K562 (cell line): ENCODE results near the gene RCL1. TPM values are rescaled to one million over a fixed set of nuclear protein-coding genes. Genes with fewer than 3 reads are reported as not detected.

Experiments
- ATAC-seq: fragments of 200-7000 bp; cut with Tn5 transposase; 3 replicates; pipeline ENCODE4 v1.9.1; 2020; ENCODE audit warnings: moderate library complexity
- BruUV-seq: library from RNA; stranded (reverse); fragments of 400-500 nt; replicated peaks from 2 replicates; lab custom pipeline; 2021; lab: Mats Ljungman, UMichigan
- CTCF ChIA-PET: fragments of 300-600 bp; formaldehyde crosslinking; extraction: SDS; loops from one replicate; lab custom pipeline; 2021; ENCODE audit warnings: low intra/inter-chr PET ratio; lab: Yijun Ruan, JAX
- POLR2A ChIA-PET: fragments of 300-600, 350-650 bp; sonication (Branson Sonifier 250); formaldehyde crosslinking; extraction: SDS; loops from one replicate; lab custom pipeline; 2021; ENCODE audit warnings: antibody characterized with exemption, inconsistent platforms; lab: Yijun Ruan, JAX
- DNase-seq, 4 experiments: peaks; one replicate each; pipeline versions ENCODE4 v3.0.0 to v3.0.0-alpha.2; 2011 to 2018; ENCODE audit warnings: low spot score in 3 of 4, mixed read lengths in 3 of 4; ENCODE audit errors: extremely low read depth in 1 of 4
- FAIRE-seq: peaks from 2 replicates; lab custom pipeline; 2011; peaks lifted over from hg19 to GRCh38; lab: Jason Lieb, UNC
- H2AFZ ChIP-seq: 2 replicates; pipeline ENCODE4 v1.6.0; 2011; ENCODE audit warnings: low read depth, low read length, control low read depth, inconsistent platforms
- H3K27ac ChIP-seq: fragments of 200-600 bp; 3 replicates; pipeline ENCODE4 v1.8.0; 2011; ENCODE audit warnings: low read depth, mild to moderate bottlenecking, control low read depth, inconsistent platforms, low read length, moderate library complexity, mixed read lengths; ENCODE audit errors: extremely low read depth
- H3K27me3 ChIP-seq, 2 experiments: fragments of 300-600 bp in 1 of 2; 2 replicates in 1 of 2; 3 replicates in 1 of 2; pipeline versions ENCODE4 v1.6.0 to v1.8.0; 2011; ENCODE audit warnings: inconsistent platforms in 2 of 2, low read length in 2 of 2, mild to moderate bottlenecking in 1 of 2, mixed read lengths in 1 of 2, moderate library complexity in 1 of 2; ENCODE audit not compliant: control insufficient read depth in 2 of 2, insufficient read depth in 2 of 2
- H3K36me3 ChIP-seq: fragments of 300-600 bp; 3 replicates; pipeline ENCODE4 v1.8.0; 2011; ENCODE audit warnings: mild to moderate bottlenecking, low read length, inconsistent platforms; ENCODE audit not compliant: control insufficient read depth, insufficient read depth
- H3K4me1 ChIP-seq, 2 experiments: fragments of 200-600 bp in 1 of 2; replicated peaks in 1 of 2; 2 replicates in 1 of 2; 3 replicates in 1 of 2; pipeline versions ENCODE4 v1.5.1 to v1.8.0; 2011; ENCODE audit warnings: inconsistent platforms in 2 of 2, low read length in 2 of 2, mild to moderate bottlenecking in 1 of 2, mixed read lengths in 1 of 2, moderate library complexity in 1 of 2; ENCODE audit not compliant: control insufficient read depth in 2 of 2, insufficient read depth in 2 of 2
- H3K4me2 ChIP-seq: 2 replicates; pipeline ENCODE4 v1.6.1; 2011; ENCODE audit warnings: low read length, control low read depth, inconsistent platforms, mixed read lengths; ENCODE audit not compliant: insufficient read depth
- H3K4me3 ChIP-seq: fragments of 200-600 bp; sonication (generic), shearing (Covaris generic); 2 replicates; pipeline ENCODE4 v1.5.1; 2016; ENCODE audit warnings: control low read depth, inconsistent platforms
- H3K79me2 ChIP-seq: fragments of 200-600 bp; 3 replicates; pipeline ENCODE4 v1.8.0; 2011; ENCODE audit warnings: low read length, inconsistent platforms; ENCODE audit not compliant: control insufficient read depth, insufficient read depth
- H3K9ac ChIP-seq, 2 experiments: 2 replicates each; pipeline versions ENCODE4 v1.6.0 to v1.6.1; 2011; ENCODE audit warnings: low read depth in 2 of 2, low read length in 2 of 2, control low read depth in 1 of 2, inconsistent platforms in 1 of 2, mild to moderate bottlenecking in 1 of 2, mixed read lengths in 1 of 2; ENCODE audit not compliant: insufficient read depth in 1 of 2
- H3K9me1 ChIP-seq: one replicate; pipeline ENCODE4 v1.6.0; 2011; ENCODE audit warnings: inconsistent platforms, mild to moderate bottlenecking, low read length, moderate library complexity; ENCODE audit not compliant: control insufficient read depth, insufficient read depth
- H3K9me3 ChIP-seq: replicated peaks from 2 replicates; pipeline ENCODE4 v1.5.1; 2011; ENCODE audit warnings: low read depth, low read length, inconsistent platforms; ENCODE audit not compliant: control insufficient read depth, insufficient read depth
- H4K20me1 ChIP-seq: replicated peaks from 2 replicates; pipeline ENCODE4 v1.6.1; 2011; ENCODE audit warnings: low read length, inconsistent platforms, mixed read lengths; ENCODE audit not compliant: control insufficient read depth, insufficient read depth
- PHF20 ChIP-seq: fragments of 450-650 bp; IDR thresholded peaks from 2 replicates; pipeline ENCODE4 v1.6.1; 2018; ENCODE audit not compliant: partially characterized antibody
- PHF8 ChIP-seq: fragments of 200-600 bp; sonication (generic); IDR thresholded peaks from 2 replicates; pipeline ENCODE4 v1.6.1; 2012; ENCODE audit warnings: mixed run types, mild to moderate bottlenecking, inconsistent platforms, low read length, moderate library complexity, borderline replicate concordance
- RFX1 ChIP-seq: fragments of 450-650 bp; IDR thresholded peaks from 2 replicates; pipeline ENCODE4 v1.6.1; 2016; ENCODE audit warnings: mild to moderate bottlenecking, moderate library complexity
- SRF ChIP-seq, 2 experiments: fragments of 250-450, 450-650 bp in 1 of 2; sonication (Bioruptor Pico) in 1 of 2; sonication (generic) in 1 of 2; formaldehyde crosslinking; IDR thresholded peaks; 2 replicates each; pipeline versions ENCODE4 v1.5.0 to v1.5.1; 2020 to 2022; ENCODE audit warnings: mild to moderate bottlenecking in 1 of 2, missing genetic modification reagents in 1 of 2
- STAT5A ChIP-seq: IDR thresholded peaks from 2 replicates; pipeline ENCODE4 v1.6.1; 2012; ENCODE audit warnings: low read length, inconsistent platforms, borderline replicate concordance
- TCF7 ChIP-seq: sonication (generic); IDR thresholded peaks from 2 replicates; pipeline ENCODE4 v1.6.1; 2016; ENCODE audit warnings: antibody characterized with exemption, borderline replicate concordance
- ZNF41 ChIP-seq: fragments of 250-450 bp; sonication (Bioruptor Pico); conservative IDR thresholded peaks from 2 replicates; pipeline ENCODE4 v1.4.0; 2020; ENCODE audit warnings: mild to moderate bottlenecking
- ZNF830 ChIP-seq: fragments of 250-450 bp; sonication (Bioruptor Pico); IDR thresholded peaks from 2 replicates; pipeline ENCODE4 v1.5.0; 2021; ENCODE audit warnings: mild to moderate bottlenecking
- WGBS: fragments of 100-300 bp; shearing (Covaris generic); methylation state at CpG from one replicate; pipeline ENCODE4 v1.1.6; 2016; ENCODE audit warnings: low coverage, mixed read lengths; ENCODE audit not compliant: insufficient coverage; ENCODE audit errors: missing lambda C conversion rate; 5-methylcytosine and 5-hydroxymethylcytosine counted together
- in situ Hi-C: fragments of 300-500 bp; cut with MboI; formaldehyde crosslinking; loops from 4 replicates; pipeline ENCODE4 v1.15.0; 2018; ENCODE audit warnings: inconsistent platforms, mixed read lengths
- intact Hi-C: fragments of 100-400 bp; cut with micrococcal nuclease; formaldehyde crosslinking; loops from 2 replicates; pipeline ENCODE4 v1.14.2; 2022
- polyA plus RNA-seq, 8 experiments: library from polyadenylated mRNA; depleted of rRNA in 4 of 8; stranded (reverse) in 5 of 8; unstranded in 3 of 8; fragments of >200 nt; fragmentation: Nextera tagmentation in 2 of 8; fragmentation: Illumina TruSeq in 1 of 8; extraction: Ambion mirVana in 2 of 8; extraction: Trizol in 1 of 8; gene quantifications; 2 replicates each; pipeline versions ENCODE4 v1.2.1 to v1.2.3, GENCODE V29; 2011 to 2014; ENCODE audit warnings: inconsistent platforms in 1 of 8, missing spikeins in 1 of 8
- total RNA-seq, 7 experiments: library from RNA; depleted of rRNA in 6 of 7; stranded (reverse); fragments of >200 nt in 6 of 7; fragmentation: Illumina TruSeq in 2 of 7; extraction: Trizol in 2 of 7; gene quantifications; 2 replicates each; pipeline versions ENCODE4 v1.2.1 to v1.2.3, GENCODE V29; 2011 to 2021; ENCODE audit warnings: low replicate concordance in 1 of 7

RCL1 gene
- total and polyA plus RNA-seq, 9 of the 15 experiments (the other 6 are each of a cell fraction or from before 2014, with no cell fraction given), result 24.0 to 67.7 (median 38.6) TPM

GRCh38 chr9:4860383-4860782, 67.6 kb downstream of the RCL1 start:
- H3K36me3 ChIP-seq, result peaks cover 87% of the 10 kb centered on the region
- BruUV-seq, result no TSS peak
- H3K4me2 ChIP-seq, result no peak overlapping the region
- no peaks in the 10 kb centered on the region for H3K9me3 ChIP-seq
- H3K4me1 ChIP-seq, result peaks cover 51 to 87% of the 10 kb centered on the region in 2 experiments
- WGBS, result 85% methylated on average over 2 of the region's 2 CpGs
- H3K9me1 ChIP-seq, result no peaks in the 10 kb centered on the region
- in situ Hi-C loops, result loop anchor here (5.0 kb wide), 1 partner anchor 122 kb away; no protein-coding TSS in a partner anchor
- ChIA-PET POLR2A (interaction anchor here (3.9 kb wide), 1 partner anchor 8 kb away, joined by 33 read pairs; no protein-coding TSS in a partner anchor), CTCF (interaction anchor here (0.6 kb wide), 1 partner anchor 148 kb away, joined by 3 read pairs; no protein-coding TSS in a partner anchor)
- no peak overlapping the region for H3K27ac ChIP-seq
- H4K20me1 ChIP-seq, result no peaks in the 10 kb centered on the region
- TF ChIP-seq ZNF41 (no peak), PHF8 (no peak), TCF7 (no peak), RFX1 (no peak), PHF20 (no peak), SRF (CRISPR knock-in tag; IDR thresholded peaks at IDR 0.05) (no peak), ZNF830 (CRISPR knock-in tag) (no peak), STAT5A (no peak)
- H3K79me2 ChIP-seq, result peaks cover 94% of the 10 kb centered on the region
- no peaks in the 10 kb centered on the region for H3K27me3 ChIP-seq
- no peak overlapping the region for H3K4me3 ChIP-seq
- ATAC-seq, result no peak
- no peak for DNase-seq
- FAIRE-seq, result no peak
- intact Hi-C loops, result loop anchor here (5.0 kb wide), 1 partner anchor 33 kb away; no protein-coding TSS in a partner anchor
- peak overlapping the region in 1 of 2 experiments; percentile 67; a peak in 1 of 4 replicates for H3K9ac ChIP-seq
- no peak overlapping the region for H2AFZ ChIP-seq
